HCT116 (cell line): Measurements from ENCODE around the gene PRPF40B.

Experiments
- CEBPB ChIP-seq: IDR thresholded peaks from 2 replicates; pipeline ENCODE4 v1.6.1; 2012; ENCODE audit warnings: low read depth
- CTCF ChIP-seq, 3 experiments: fragments of 200-600 bp in 1 of 3; sonication (generic) in 1 of 3; IDR thresholded peaks in 2 of 3; conservative IDR thresholded peaks in 1 of 3; 2 replicates each; pipeline ENCODE4 v1.5.1; 2012 to 2017; ENCODE audit warnings: low read depth in 2 of 3, low read length in 2 of 3, antibody characterized with exemption in 1 of 3, borderline replicate concordance in 1 of 3, control low read depth in 1 of 3, mild to moderate bottlenecking in 1 of 3, mixed read lengths in 1 of 3, mixed run types in 1 of 3, moderate library complexity in 1 of 3; ENCODE audit not compliant: insufficient read depth in 1 of 3
- EZH2 ChIP-seq: fragments of 200-600 bp; sonication (generic); IDR thresholded peaks from 2 replicates; pipeline ENCODE4 v1.6.1; 2017; ENCODE audit warnings: antibody characterized with exemption, mixed run types
- POLR2A ChIP-seq: IDR thresholded peaks from 2 replicates; pipeline ENCODE4 v1.7.0; 2011; ENCODE audit warnings: borderline replicate concordance; ENCODE audit not compliant: insufficient read depth, insufficient read length; ENCODE audit errors: extremely low read depth
- POLR2AphosphoS5 ChIP-seq: IDR thresholded peaks from 2 replicates; pipeline ENCODE4 v1.6.1; 2011; ENCODE audit warnings: mild to moderate bottlenecking, low read depth, low read length, moderate library complexity
- SIN3A ChIP-seq: IDR thresholded peaks from 2 replicates; pipeline ENCODE4 v1.6.1; 2012; ENCODE audit warnings: low read depth
- SP1 ChIP-seq: IDR thresholded peaks from 2 replicates; pipeline ENCODE4 v1.6.1; 2012; ENCODE audit warnings: low read depth
- SRF ChIP-seq: IDR thresholded peaks from 2 replicates; pipeline ENCODE4 v1.6.1; 2012; ENCODE audit warnings: low read depth
- TF ChIP-seq, protein P1 (sequence below): IDR thresholded peaks from 2 replicates; pipeline ENCODE4 v1.6.1; 2012

- no peak for TF ChIP-seq CTCF (IDR thresholded peaks at IDR 0.05 in 2 of 3, conservative IDR thresholded peaks at IDR 0.05 in 1 of 3; ENCODE audit: borderline replicate concordance in 1 of 3, insufficient read depth in 1 of 3, low read depth in 2 of 3, low read length in 2 of 3)
- no peak for TF ChIP-seq SP1
- TF ChIP-seq EZH2: no peak
- peak; percentile 50; the same call in 1 of the 2 replicates for TF ChIP-seq CEBPB
- no peak for TF ChIP-seq SRF
- TF ChIP-seq, protein P1, sequence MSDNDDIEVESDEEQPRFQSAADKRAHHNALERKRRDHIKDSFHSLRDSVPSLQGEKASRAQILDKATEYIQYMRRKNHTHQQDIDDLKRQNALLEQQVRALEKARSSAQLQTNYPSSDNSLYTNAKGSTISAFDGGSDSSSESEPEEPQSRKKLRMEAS: no peak
- TF ChIP-seq POLR2AphosphoS5: no peak
- no peak for TF ChIP-seq SIN3A
- TF ChIP-seq POLR2A: no peak
Observed at GRCh38 chr12:49624921-49625577, 1.7 kb downstream of the PRPF40B start.
